Esophagus muscularis mucosa (tissue), 3 donors: Measurements from ENCODE around the gene OR10V1.

Experiments used
- CTCF ChIP-seq, 3 experiments: fragments of 200-600 bp in 2 of 3; fragments of 450-650 bp in 1 of 3; sonication (generic) in 2 of 3; IDR thresholded peaks; one replicate each; pipeline ENCODE4 v1.5.1; 2017 to 2019; ENCODE audit warnings: antibody characterized with exemption in 3 of 3, mild to moderate bottlenecking in 2 of 3, moderate library complexity in 1 of 3
- POLR2A ChIP-seq: fragments of 450-650 bp; IDR thresholded peaks from one replicate; pipeline ENCODE4 v1.6.1; 2017; ENCODE audit warnings: antibody characterized with exemption, moderate library complexity, mild to moderate bottlenecking, low read depth
- POLR2AphosphoS5 ChIP-seq, 2 donors: sonication (generic); formaldehyde crosslinking; IDR thresholded peaks; one replicate each; pipeline ENCODE4 v1.6.1; 2017; ENCODE audit warnings: antibody characterized with exemption in 2 of 2

- TF ChIP-seq POLR2A (no peak), CTCF (IDR thresholded peaks at IDR 0.05) (peak; percentile 55 to 75 (median 64)), POLR2AphosphoS5 (IDR thresholded peaks at IDR 0.05) (peak in 1 of 2 donors; percentile 52)
Measured at GRCh38 chr11:59680287-59681154, 33.1 kb downstream of the OR10V1 start.
